Prostate gland (tissue), 2 donors: Measurements from ENCODE around the gene RNF186. TPM values are rescaled to one million over a fixed set of nuclear protein-coding genes. Genes with fewer than 3 reads are reported as not detected.
"Not testable (repeated sequence)": the region's sequence is repeated elsewhere in the genome, so short reads cannot be mapped to it uniquely, and the experiment has no call there.

ENCODE experiments used
- DNase-seq: peaks from one replicate; pipeline ENCODE4 v3.0.0-alpha.2; 2019; ENCODE audit warnings: low spot score
- H3K27ac ChIP-seq, 2 donors: fragments of 200-600 bp; sonication (generic); 2 replicates each; pipeline ENCODE4 v1.5.1; 2017 to 2019
- H3K27me3 ChIP-seq: fragments of 200-600 bp; sonication (generic); replicated peaks from 2 replicates; pipeline ENCODE4 v1.5.1; 2019; ENCODE audit not compliant: insufficient read depth
- H3K36me3 ChIP-seq, 2 donors: fragments of 200-600 bp; sonication (generic); 1 replicate in 1 of 2; 2 replicates in 1 of 2; pipeline versions ENCODE4 v1.5.1 to v1.8.1; 2017 to 2019
- H3K4me1 ChIP-seq: fragments of 200-600 bp; sonication (generic); replicated peaks from 2 replicates; pipeline ENCODE4 v1.5.1; 2019
- H3K4me3 ChIP-seq, 2 donors: fragments of 200-600 bp; sonication (generic); 2 replicates each; pipeline ENCODE4 v1.5.1; 2017 to 2019
- H3K9me3 ChIP-seq: fragments of 200-600 bp; sonication (generic); 2 replicates; pipeline ENCODE4 v1.5.1; 2017
- CTCF ChIP-seq, 4 experiments: fragments of 200-600 bp in 2 of 4; fragments of 450-650 bp in 2 of 4; sonication (generic) in 2 of 4; IDR thresholded peaks; 1 replicate in 3 of 4; 2 replicates in 1 of 4; pipeline ENCODE4 v1.5.1; 2016 to 2019; ENCODE audit warnings: antibody characterized with exemption in 4 of 4, mild to moderate bottlenecking in 2 of 4, moderate library complexity in 2 of 4
- POLR2A ChIP-seq: fragments of 450-650 bp; IDR thresholded peaks from one replicate; pipeline ENCODE4 v1.6.1; 2016; ENCODE audit warnings: antibody characterized with exemption, mild to moderate bottlenecking
- POLR2AphosphoS5 ChIP-seq: sonication (generic); formaldehyde crosslinking; IDR thresholded peaks from one replicate; pipeline ENCODE4 v1.6.1; 2017; ENCODE audit warnings: antibody characterized with exemption
- WGBS: methylation state at CpG from one replicate; pipeline ENCODE4 v1.1.5; 2018; 5-methylcytosine and 5-hydroxymethylcytosine counted together
- intact Hi-C: fragments of 100-400 bp; cut with DNase I; formaldehyde crosslinking; loops from one replicate; pipeline ENCODE4 v1.14.2; 2022
- total RNA-seq, 2 donors: library from RNA; depleted of rRNA; stranded (reverse); fragments of >200 nt; gene quantifications; one replicate each; pipeline ENCODE4 v1.1.0, GENCODE V29; 2016

The RNF186 gene
- total RNA-seq, 2 donors from 2014 or later: not detected

- DNase-seq: no peak
- Histone ChIP-seq H3K9me3 (no peaks in the 10 kb centered on the region), H3K4me1 (peaks cover under 1% of the 10 kb centered on the region), H3K27ac (no peak overlapping the region), H3K36me3 (peaks cover 0 to 4% of the 10 kb centered on the region in 2 donors), H3K4me3 (no peak overlapping the region), H3K27me3 (no peaks in the 10 kb centered on the region)
- WGBS: 88% methylated on average over 4 of the region's 4 CpGs
- intact Hi-C loops: no loop called here
- TF ChIP-seq CTCF (IDR thresholded peaks at IDR 0.05) (no peak), POLR2A (no peak), POLR2AphosphoS5 (no peak)
These were observed 22.7 kb downstream of the RNF186 start for GRCh38 chr1:19792237-19793002.

GRCh38 chr1:19790061-19790975 is 24.8 kb downstream of the RNF186 start:
- 61% methylated on average over 9 of the region's 9 CpGs for WGBS
- H3K27ac ChIP-seq, H3K27me3 ChIP-seq, intact Hi-C loops, H3K9me3 ChIP-seq, H3K4me1 ChIP-seq, DNase-seq, H3K4me3 ChIP-seq, H3K36me3 ChIP-seq: not testable (repeated sequence)

GRCh38 chr1:19786988-19787423 is 28.1 kb downstream of the RNF186 start:
- TF ChIP-seq CTCF (IDR thresholded peaks at IDR 0.05) (peak in 3 of 4 experiments; percentile 17 to 34 (median 33)), POLR2A (peak; percentile 21), POLR2AphosphoS5 (peak; percentile 90)
- Histone ChIP-seq H3K27ac (peak overlapping the region; percentile 61 to 65), H3K9me3 (no peaks in the 10 kb centered on the region), H3K36me3 (no peaks in the 10 kb centered on the region), H3K4me3 (no peak overlapping the region), H3K4me1 (peaks cover 9% of the 10 kb centered on the region), H3K27me3 (no peaks in the 10 kb centered on the region)
- WGBS: 32% methylated on average over 9 of the region's 9 CpGs
- intact Hi-C loops: no loop called here
- DNase-seq: peak; percentile 81

- peak overlapping the region; percentile 25 to 65 for H3K27ac ChIP-seq
- H3K4me1 ChIP-seq: peaks cover 9% of the 10 kb centered on the region
- no peak for TF ChIP-seq POLR2A
- TF ChIP-seq CTCF (IDR thresholded peaks at IDR 0.05): no peak
- no peak overlapping the region for H3K4me3 ChIP-seq
- intact Hi-C loops: no loop called here
- no peaks in the 10 kb centered on the region for H3K9me3 ChIP-seq
- H3K27me3 ChIP-seq: no peaks in the 10 kb centered on the region
- no peak for DNase-seq
- 91% methylated on average over 4 of the region's 4 CpGs for WGBS
- no peaks in the 10 kb centered on the region for H3K36me3 ChIP-seq
These were observed 29.4 kb downstream of the RNF186 start for GRCh38 chr1:19785660-19786059.

- H3K36me3 ChIP-seq: no peaks in the 10 kb centered on the region
- peaks cover 6% of the 10 kb centered on the region for H3K4me1 ChIP-seq
- H3K9me3 ChIP-seq: no peaks in the 10 kb centered on the region
- no peak for TF ChIP-seq CTCF (IDR thresholded peaks at IDR 0.05)
- TF ChIP-seq POLR2A: no peak
- TF ChIP-seq POLR2AphosphoS5: no peak
- 84% methylated on average over 11 of the region's 11 CpGs for WGBS
- no peak overlapping the region for H3K27ac ChIP-seq
- no peaks in the 10 kb centered on the region for H3K27me3 ChIP-seq
- H3K4me3 ChIP-seq: no peak overlapping the region
- no peak for DNase-seq
- intact Hi-C loops: no loop called here
These were observed 34.7 kb downstream of the RNF186 start for GRCh38 chr1:19780267-19780877.
